Esophagus squamous epithelium (tissue), 5 donors: ENCODE results near the gene DHTKD1. TPM values are rescaled to one million over a fixed set of nuclear protein-coding genes. Genes with fewer than 3 reads are reported as not detected.

Experiments
- DNase-seq: peaks from one replicate; lab custom pipeline; 2025; lab: John Stamatoyannopoulos, UW
- H3K27ac ChIP-seq, 4 donors: fragments of 200-600 bp; sonication (generic); one replicate each; pipeline ENCODE4 v1.5.1; 2016 to 2019; ENCODE audit warnings: mild to moderate bottlenecking in 1 of 4
- H3K27me3 ChIP-seq, 4 donors: fragments of 200-600 bp; sonication (generic); 1 replicate in 3 of 4; 2 replicates in 1 of 4; pipeline versions ENCODE4 v1.5.1 to v1.6.0; 2017 to 2021; ENCODE audit warnings: antibody characterized with exemption in 1 of 4
- H3K36me3 ChIP-seq, 3 donors: fragments of 200-600 bp; sonication (generic); one replicate each; pipeline ENCODE4 v1.5.1; 2016 to 2019
- H3K4me1 ChIP-seq, 3 donors: fragments of 200-600 bp; sonication (generic); one replicate each; pipeline ENCODE4 v1.5.1; 2017 to 2019
- H3K4me3 ChIP-seq, 4 donors: fragments of 200-600 bp; sonication (generic); 1 replicate in 3 of 4; 2 replicates in 1 of 4; pipeline ENCODE4 v1.5.1; 2016 to 2019; ENCODE audit warnings: mild to moderate bottlenecking in 2 of 4, moderate library complexity in 1 of 4
- H3K9me3 ChIP-seq, 3 donors: fragments of 200-600 bp; sonication (generic); one replicate each; pipeline ENCODE4 v1.5.1; 2016 to 2019
- CTCF ChIP-seq, 6 experiments: fragments of 450-650 bp in 4 of 6; fragments of 200-600 bp in 2 of 6; sonication (generic) in 2 of 6; IDR thresholded peaks; one replicate each; pipeline ENCODE4 v1.5.1; 2016 to 2019; ENCODE audit warnings: antibody characterized with exemption in 6 of 6, mild to moderate bottlenecking in 4 of 6, moderate library complexity in 4 of 6
- POLR2A ChIP-seq, 4 donors: fragments of 450-650 bp; IDR thresholded peaks; one replicate each; pipeline ENCODE4 v1.6.1; 2017; ENCODE audit warnings: antibody characterized with exemption in 4 of 4, mild to moderate bottlenecking in 4 of 4, moderate library complexity in 3 of 4
- WGBS, 2 donors: methylation state at CpG; one replicate each; pipeline ENCODE4 v1.1.5; 2018; 5-methylcytosine and 5-hydroxymethylcytosine counted together
- intact Hi-C: fragments of 100-400 bp; cut with DNase I; formaldehyde crosslinking; loops from one replicate; pipeline ENCODE4 v1.15.0; 2022
- total RNA-seq, 4 donors: library from RNA; depleted of rRNA; stranded (reverse); fragments of >200 nt; gene quantifications; one replicate each; pipeline ENCODE4 v1.1.0, GENCODE V29; 2016
- donor health status: DM: yes; HTN: yes; CAD: no.

Gene DHTKD1
- total RNA-seq, 4 donors from 2014 or later, result 10.2 to 24.9 (median 16.9) TPM

- H3K4me3 ChIP-seq, result no peak overlapping the region
- H3K27me3 ChIP-seq, result no peaks in the 10 kb centered on the region
- intact Hi-C loops, result no loop called here
- H3K27ac ChIP-seq, result no peak overlapping the region
- no peak for TF ChIP-seq CTCF (IDR thresholded peaks at IDR 0.05)
- TF ChIP-seq POLR2A (IDR thresholded peaks at IDR 0.05), result no peak
- H3K36me3 ChIP-seq, result peaks cover 0 to 49% (median 5%) of the 10 kb centered on the region in 3 donors
- 87 to 97% methylated on average over 6 of the region's 6 CpGs for WGBS, 2 donors
- no peaks in the 10 kb centered on the region for H3K4me1 ChIP-seq
- no peak for DNase-seq
- no peaks in the 10 kb centered on the region for H3K9me3 ChIP-seq
These were observed 85.8 kb downstream of the DHTKD1 start for GRCh38 chr10:12154516-12154915.

- no peak overlapping the region for H3K27ac ChIP-seq
- WGBS, 2 donors, result 86 to 88% methylated on average over 14 of the region's 14 CpGs
- no peaks in the 10 kb centered on the region for H3K4me1 ChIP-seq
- peaks cover 0 to 59% (median 3%) of the 10 kb centered on the region in 3 donors for H3K36me3 ChIP-seq
- no peaks in the 10 kb centered on the region for H3K27me3 ChIP-seq
- intact Hi-C loops, result no loop called here
- no peak for DNase-seq
- TF ChIP-seq POLR2A (IDR thresholded peaks at IDR 0.05) (no peak), CTCF (IDR thresholded peaks at IDR 0.05) (no peak)
- H3K4me3 ChIP-seq, result no peak overlapping the region
- H3K9me3 ChIP-seq, result no peaks in the 10 kb centered on the region
These were observed 87.8 kb downstream of the DHTKD1 start for GRCh38 chr10:12156367-12157123.

GRCh38 chr10:12158111-12158510 lies 89.4 kb downstream of the DHTKD1 start:
- H3K9me3 ChIP-seq, result no peaks in the 10 kb centered on the region
- intact Hi-C loops, result no loop called here
- peaks cover 0 to 75% (median 3%) of the 10 kb centered on the region in 3 donors for H3K36me3 ChIP-seq
- TF ChIP-seq CTCF (IDR thresholded peaks at IDR 0.05) (no peak), POLR2A (IDR thresholded peaks at IDR 0.05) (no peak)
- WGBS, 2 donors, result 75% methylated on average over 3 of the region's 3 CpGs
- no peaks in the 10 kb centered on the region for H3K4me1 ChIP-seq
- no peak overlapping the region for H3K4me3 ChIP-seq
- no peak overlapping the region for H3K27ac ChIP-seq
- H3K27me3 ChIP-seq, result no peaks in the 10 kb centered on the region
- DNase-seq, result no peak

GRCh38 chr10:12160664-12161063 lies 91.9 kb downstream of the DHTKD1 start:
- TF ChIP-seq CTCF (IDR thresholded peaks at IDR 0.05) (no peak), POLR2A (IDR thresholded peaks at IDR 0.05) (no peak)
- Histone ChIP-seq H3K4me3 (no peak overlapping the region), H3K4me1 (no peaks in the 10 kb centered on the region), H3K27me3 (no peaks in the 10 kb centered on the region), H3K36me3 (peaks cover 0 to 95% (median 3%) of the 10 kb centered on the region in 3 donors), H3K9me3 (no peaks in the 10 kb centered on the region), H3K27ac (no peak overlapping the region)
- no peak for DNase-seq
- 85 to 90% methylated on average over 5 of the region's 5 CpGs for WGBS, 2 donors
- intact Hi-C loops, result no loop called here

GRCh38 chr10:12162927-12163326 lies 94.2 kb downstream of the DHTKD1 start:
- Histone ChIP-seq H3K27ac (no peak overlapping the region), H3K27me3 (no peaks in the 10 kb centered on the region), H3K4me3 (no peak overlapping the region), H3K4me1 (no peaks in the 10 kb centered on the region), H3K36me3 (peaks cover 0 to 100% (median 7%) of the 10 kb centered on the region in 3 donors), H3K9me3 (no peaks in the 10 kb centered on the region)
- intact Hi-C loops, result no loop called here
- 93 to 98% methylated on average over 6 of the region's 6 CpGs for WGBS, 2 donors
- no peak for DNase-seq
- TF ChIP-seq POLR2A (IDR thresholded peaks at IDR 0.05) (no peak), CTCF (IDR thresholded peaks at IDR 0.05) (no peak)
